HG03064 (cell line): ENCODE results near the gene POU2F1.

Experiments
- ATAC-seq: cut with Tn5 transposase; IDR thresholded peaks from one replicate; pipeline ENCODE4 v1.9.1; 2021; ENCODE audit warnings: low read depth; ENCODE audit not compliant: unreplicated experiment

POU2F1 gene

GRCh38 chr1:167456926-167457325 is 236.2 kb downstream of the POU2F1 start:
- no peak for ATAC-seq

GRCh38 chr1:167457936-167458584 is 237.4 kb downstream of the POU2F1 start:
- no peak for ATAC-seq

- ATAC-seq, result no peak
Observed at GRCh38 chr1:167460836-167461235, 240.2 kb downstream of the POU2F1 start.

- no peak for ATAC-seq
Observed at GRCh38 chr1:167462341-167462740, 241.7 kb downstream of the POU2F1 start.

- ATAC-seq, result no peak
Observed at GRCh38 chr1:167463080-167463479, 242.4 kb downstream of the POU2F1 start.

GRCh38 chr1:167463875-167464575 is 243.3 kb downstream of the POU2F1 start:
- ATAC-seq, result no peak

GRCh38 chr1:167465018-167465417 is 244.3 kb downstream of the POU2F1 start:
- ATAC-seq, result no peak

GRCh38 chr1:167465743-167466142 is 245.1 kb downstream of the POU2F1 start:
- ATAC-seq, result no peak

GRCh38 chr1:167467126-167467710 is 246.5 kb downstream of the POU2F1 start:
- no peak for ATAC-seq

GRCh38 chr1:167467752-167468151 is 247.1 kb downstream of the POU2F1 start:
- ATAC-seq, result no peak

- ATAC-seq, result no peak
Observed at GRCh38 chr1:167469280-167469965, 248.7 kb downstream of the POU2F1 start.

GRCh38 chr1:167471568-167471967 is 250.9 kb downstream of the POU2F1 start:
- ATAC-seq, result no peak

- ATAC-seq, result no peak
Observed at GRCh38 chr1:167472752-167473521, 252.3 kb downstream of the POU2F1 start.

- no peak for ATAC-seq
Observed at GRCh38 chr1:167473761-167474160, 253.1 kb downstream of the POU2F1 start.

GRCh38 chr1:167474191-167474641 is 253.5 kb downstream of the POU2F1 start:
- ATAC-seq, result no peak

- ATAC-seq, result no peak
Observed at GRCh38 chr1:167476061-167476460, 255.4 kb downstream of the POU2F1 start.
